ENCODE measurements around the gene STAU1.

The STAU1 gene

GRCh38 chr20:49233226-49233625 is 45.1 kb upstream of the STAU1 start:
- H3K9me3 ChIP-seq (replicated peaks in 1 of 2; ENCODE audit: control insufficient read depth in 2 of 2, insufficient read depth in 1 of 2, low read depth in 1 of 2, low read length in 2 of 2) = no peaks in the 10 kb centered on the region
- H3K14ac ChIP-seq (ENCODE audit: low read length) = no peak overlapping the region
- no peak overlapping the region for H3K4me2 ChIP-seq (ENCODE audit: insufficient read depth, low read length, poor library complexity, severe bottlenecking)
- no peak overlapping the region for H2BK5ac ChIP-seq (ENCODE audit: low read length)
- no CpG with 5 or more reads among the region's 10 CpGs for WGBS, 2 donors (ENCODE audit: extremely low coverage in 2 of 2, insufficient read length in 2 of 2, insufficient replicate concordance in 1 of 2)
- H4K91ac ChIP-seq (ENCODE audit: low read depth, low read length, poor library complexity) = no peak overlapping the region
- DNase-seq (ENCODE audit: low spot score) = no peak
- H3K36me3 ChIP-seq (replicated peaks in 1 of 2; ENCODE audit: control insufficient read depth in 2 of 2, insufficient read depth in 2 of 2, low read length in 2 of 2) = peaks cover 39 to 92% of the 10 kb centered on the region in 2 donors
- H2BK12ac ChIP-seq (ENCODE audit: low read length) = no peak overlapping the region
- no peaks in the 10 kb centered on the region for H3K27me3 ChIP-seq (ENCODE audit: control insufficient read depth in 3 of 3, insufficient read depth in 3 of 3, low read depth in 1 of 3, low read length in 3 of 3)
- H3K4me1 ChIP-seq (ENCODE audit: control insufficient read depth in 2 of 2, insufficient read depth in 1 of 2, low read depth in 1 of 2, low read length in 2 of 2) = peaks cover 0 to 4% of the 10 kb centered on the region in 2 donors
- no peak overlapping the region for H2AFZ ChIP-seq (ENCODE audit: low read length)
- H2BK15ac ChIP-seq (ENCODE audit: low read length) = no peak overlapping the region
- no peak overlapping the region for H4K8ac ChIP-seq (ENCODE audit: low read depth, low read length)
- no peak overlapping the region for H3K18ac ChIP-seq (ENCODE audit: low read length)
- no peak overlapping the region for H2BK120ac ChIP-seq (ENCODE audit: low read depth, low read length)
- H3K27ac ChIP-seq (replicated peaks; ENCODE audit: low read length) = no peak overlapping the region
- H3K23ac ChIP-seq (ENCODE audit: low read depth, low read length, poor library complexity) = peak overlapping the region; percentile 14
- H3K4me3 ChIP-seq (ENCODE audit: low read length in 2 of 2) = no peak overlapping the region
- no peak overlapping the region for H3K4ac ChIP-seq (ENCODE audit: low read length)
- H2AK5ac ChIP-seq (ENCODE audit: low read depth, low read length) = no peak overlapping the region
- no peaks in the 10 kb centered on the region for H3K79me1 ChIP-seq (ENCODE audit: low read depth, low read length)
- H3K9ac ChIP-seq (ENCODE audit: low read depth, low read length, poor library complexity) = no peak overlapping the region

- H2AK5ac ChIP-seq (ENCODE audit: low read depth, low read length) = no peak overlapping the region
- H2BK120ac ChIP-seq (ENCODE audit: low read depth, low read length) = no peak overlapping the region
- WGBS, 2 donors (ENCODE audit: extremely low coverage in 2 of 2, insufficient read length in 2 of 2, insufficient replicate concordance in 1 of 2) = no CpG with 5 or more reads among the region's 7 CpGs
- DNase-seq (ENCODE audit: low spot score) = no peak
- no peak overlapping the region for H3K23ac ChIP-seq (ENCODE audit: low read depth, low read length, poor library complexity)
- H3K4me1 ChIP-seq (ENCODE audit: control insufficient read depth in 2 of 2, insufficient read depth in 1 of 2, low read depth in 1 of 2, low read length in 2 of 2) = peaks cover 0 to 2% of the 10 kb centered on the region in 2 donors
- H3K27me3 ChIP-seq (ENCODE audit: control insufficient read depth in 3 of 3, insufficient read depth in 3 of 3, low read depth in 1 of 3, low read length in 3 of 3) = no peaks in the 10 kb centered on the region
- no peak overlapping the region for H3K4me3 ChIP-seq (ENCODE audit: low read length in 2 of 2)
- no peak overlapping the region for H3K27ac ChIP-seq (replicated peaks; ENCODE audit: low read length)
- H3K36me3 ChIP-seq (replicated peaks in 1 of 2; ENCODE audit: control insufficient read depth in 2 of 2, insufficient read depth in 2 of 2, low read length in 2 of 2) = peaks cover 40 to 81% of the 10 kb centered on the region in 2 donors
- H4K91ac ChIP-seq (ENCODE audit: low read depth, low read length, poor library complexity) = no peak overlapping the region
- no peak overlapping the region for H2AFZ ChIP-seq (ENCODE audit: low read length)
- H3K9ac ChIP-seq (ENCODE audit: low read depth, low read length, poor library complexity) = no peak overlapping the region
- H4K8ac ChIP-seq (ENCODE audit: low read depth, low read length) = no peak overlapping the region
- no peak overlapping the region for H2BK12ac ChIP-seq (ENCODE audit: low read length)
- H2BK15ac ChIP-seq (ENCODE audit: low read length) = no peak overlapping the region
- no peak overlapping the region for H3K14ac ChIP-seq (ENCODE audit: low read length)
- no peak overlapping the region for H3K4ac ChIP-seq (ENCODE audit: low read length)
- no peaks in the 10 kb centered on the region for H3K9me3 ChIP-seq (replicated peaks in 1 of 2; ENCODE audit: control insufficient read depth in 2 of 2, insufficient read depth in 1 of 2, low read depth in 1 of 2, low read length in 2 of 2)
- H3K4me2 ChIP-seq (ENCODE audit: insufficient read depth, low read length, poor library complexity, severe bottlenecking) = no peak overlapping the region
- no peaks in the 10 kb centered on the region for H3K79me1 ChIP-seq (ENCODE audit: low read depth, low read length)
- no peak overlapping the region for H3K18ac ChIP-seq (ENCODE audit: low read length)
- H2BK5ac ChIP-seq (ENCODE audit: low read length) = no peak overlapping the region
Observed at GRCh38 chr20:49231471-49231870, 43.3 kb upstream of the STAU1 start.

- no peak for DNase-seq (ENCODE audit: low spot score)
- Histone ChIP-seq H2BK120ac (ENCODE audit: low read depth, low read length) (no peak overlapping the region), H3K4me2 (ENCODE audit: insufficient read depth, low read length, poor library complexity, severe bottlenecking) (no peak overlapping the region), H3K14ac (ENCODE audit: low read length) (no peak overlapping the region), H2BK12ac (ENCODE audit: low read length) (no peak overlapping the region), H2BK15ac (ENCODE audit: low read length) (no peak overlapping the region), H2AFZ (ENCODE audit: low read length) (no peak overlapping the region), H3K4ac (ENCODE audit: low read length) (no peak overlapping the region), H3K27ac (replicated peaks; ENCODE audit: low read length) (no peak overlapping the region), H4K91ac (ENCODE audit: low read depth, low read length, poor library complexity) (no peak overlapping the region), H3K36me3 (replicated peaks in 1 of 2; ENCODE audit: control insufficient read depth in 2 of 2, insufficient read depth in 2 of 2, low read length in 2 of 2) (peaks cover 43 to 83% of the 10 kb centered on the region in 2 donors), H3K9ac (ENCODE audit: low read depth, low read length, poor library complexity) (peak overlapping the region; percentile 40), H3K4me1 (ENCODE audit: control insufficient read depth in 2 of 2, insufficient read depth in 1 of 2, low read depth in 1 of 2, low read length in 2 of 2) (no peaks in the 10 kb centered on the region), H2AK5ac (ENCODE audit: low read depth, low read length) (no peak overlapping the region), H2BK5ac (ENCODE audit: low read length) (no peak overlapping the region), H3K23ac (ENCODE audit: low read depth, low read length, poor library complexity) (no peak overlapping the region), H3K4me3 (ENCODE audit: low read length in 2 of 2) (no peak overlapping the region), H3K18ac (ENCODE audit: low read length) (peak overlapping the region; percentile 38), H3K27me3 (ENCODE audit: control insufficient read depth in 3 of 3, insufficient read depth in 3 of 3, low read depth in 1 of 3, low read length in 3 of 3) (no peaks in the 10 kb centered on the region), H3K9me3 (replicated peaks in 1 of 2; ENCODE audit: control insufficient read depth in 2 of 2, insufficient read depth in 1 of 2, low read depth in 1 of 2, low read length in 2 of 2) (no peaks in the 10 kb centered on the region), H4K8ac (ENCODE audit: low read depth, low read length) (no peak overlapping the region), H3K79me1 (ENCODE audit: low read depth, low read length) (no peaks in the 10 kb centered on the region)
- no CpG with 5 or more reads among the region's 8 CpGs for WGBS, 2 donors (ENCODE audit: extremely low coverage in 2 of 2, insufficient read length in 2 of 2, insufficient replicate concordance in 1 of 2)
Observed at GRCh38 chr20:49230561-49231133, 42.5 kb upstream of the STAU1 start.

- Histone ChIP-seq H3K23ac (ENCODE audit: low read depth, low read length, poor library complexity) (no peak overlapping the region), H3K79me1 (ENCODE audit: low read depth, low read length) (no peaks in the 10 kb centered on the region), H4K8ac (ENCODE audit: low read depth, low read length) (no peak overlapping the region), H3K27ac (replicated peaks; ENCODE audit: low read length) (no peak overlapping the region), H3K9ac (ENCODE audit: low read depth, low read length, poor library complexity) (no peak overlapping the region), H3K4me3 (ENCODE audit: low read length in 2 of 2) (no peak overlapping the region), H4K91ac (ENCODE audit: low read depth, low read length, poor library complexity) (no peak overlapping the region), H2BK12ac (ENCODE audit: low read length) (no peak overlapping the region), H3K18ac (ENCODE audit: low read length) (no peak overlapping the region), H3K4ac (ENCODE audit: low read length) (no peak overlapping the region), H3K4me2 (ENCODE audit: insufficient read depth, low read length, poor library complexity, severe bottlenecking) (no peak overlapping the region), H2AK5ac (ENCODE audit: low read depth, low read length) (no peak overlapping the region), H3K27me3 (ENCODE audit: control insufficient read depth in 3 of 3, insufficient read depth in 3 of 3, low read depth in 1 of 3, low read length in 3 of 3) (no peaks in the 10 kb centered on the region), H3K36me3 (replicated peaks in 1 of 2; ENCODE audit: control insufficient read depth in 2 of 2, insufficient read depth in 2 of 2, low read length in 2 of 2) (peaks cover 42 to 82% of the 10 kb centered on the region in 2 donors), H3K14ac (ENCODE audit: low read length) (no peak overlapping the region), H2BK120ac (ENCODE audit: low read depth, low read length) (no peak overlapping the region), H2BK15ac (ENCODE audit: low read length) (no peak overlapping the region), H3K9me3 (replicated peaks in 1 of 2; ENCODE audit: control insufficient read depth in 2 of 2, insufficient read depth in 1 of 2, low read depth in 1 of 2, low read length in 2 of 2) (no peaks in the 10 kb centered on the region), H3K4me1 (ENCODE audit: control insufficient read depth in 2 of 2, insufficient read depth in 1 of 2, low read depth in 1 of 2, low read length in 2 of 2) (no peaks in the 10 kb centered on the region), H2BK5ac (ENCODE audit: low read length) (no peak overlapping the region), H2AFZ (ENCODE audit: low read length) (no peak overlapping the region)
- DNase-seq (ENCODE audit: low spot score) = no peak
- no CpG with 5 or more reads among the region's 10 CpGs for WGBS, 2 donors (ENCODE audit: extremely low coverage in 2 of 2, insufficient read length in 2 of 2, insufficient replicate concordance in 1 of 2)
Observed at GRCh38 chr20:49230021-49230420, 41.9 kb upstream of the STAU1 start.
